Measurements from ENCODE around the gene CDK5.

DNA sequence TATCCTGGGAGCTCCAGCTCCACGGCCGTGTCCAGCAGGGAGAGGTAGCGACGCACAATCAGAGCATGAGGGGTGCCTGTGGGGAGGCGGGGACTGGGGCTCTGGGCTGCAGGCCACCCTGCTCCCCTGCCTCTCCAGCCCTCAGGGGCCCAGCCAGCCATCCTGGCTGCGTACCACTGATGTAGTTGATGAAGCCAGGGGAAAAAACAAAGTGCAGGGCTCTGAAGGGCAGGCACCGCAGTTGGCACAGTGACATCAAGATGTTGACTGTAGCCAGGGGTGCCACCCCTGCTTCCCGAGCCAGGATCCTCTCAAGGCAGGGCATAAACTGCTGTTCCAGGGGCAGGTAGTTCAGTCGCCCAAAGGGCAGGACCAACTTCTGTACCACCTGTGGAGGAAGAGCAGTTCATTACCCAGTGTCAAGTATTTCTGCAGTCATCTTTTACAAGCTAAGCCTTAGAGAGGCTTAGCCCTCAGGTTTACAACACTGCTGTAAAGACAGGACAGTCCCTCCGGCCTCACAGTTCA, 20.1 kb upstream of the CDK5 start:
- TF ChIP-seq, protein P1, sequence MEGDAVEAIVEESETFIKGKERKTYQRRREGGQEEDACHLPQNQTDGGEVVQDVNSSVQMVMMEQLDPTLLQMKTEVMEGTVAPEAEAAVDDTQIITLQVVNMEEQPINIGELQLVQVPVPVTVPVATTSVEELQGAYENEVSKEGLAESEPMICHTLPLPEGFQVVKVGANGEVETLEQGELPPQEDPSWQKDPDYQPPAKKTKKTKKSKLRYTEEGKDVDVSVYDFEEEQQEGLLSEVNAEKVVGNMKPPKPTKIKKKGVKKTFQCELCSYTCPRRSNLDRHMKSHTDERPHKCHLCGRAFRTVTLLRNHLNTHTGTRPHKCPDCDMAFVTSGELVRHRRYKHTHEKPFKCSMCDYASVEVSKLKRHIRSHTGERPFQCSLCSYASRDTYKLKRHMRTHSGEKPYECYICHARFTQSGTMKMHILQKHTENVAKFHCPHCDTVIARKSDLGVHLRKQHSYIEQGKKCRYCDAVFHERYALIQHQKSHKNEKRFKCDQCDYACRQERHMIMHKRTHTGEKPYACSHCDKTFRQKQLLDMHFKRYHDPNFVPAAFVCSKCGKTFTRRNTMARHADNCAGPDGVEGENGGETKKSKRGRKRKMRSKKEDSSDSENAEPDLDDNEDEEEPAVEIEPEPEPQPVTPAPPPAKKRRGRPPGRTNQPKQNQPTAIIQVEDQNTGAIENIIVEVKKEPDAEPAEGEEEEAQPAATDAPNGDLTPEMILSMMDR (IDR thresholded peaks at IDR 0.05; ENCODE audit: poor library complexity, severe bottlenecking): no peak
- no peak for TF ChIP-seq RAD21 (conservative IDR thresholded peaks at IDR 0.05)
